T-cell (primary cell): Measurements from ENCODE around the gene WIPF1. TPM values are rescaled to one million over a fixed set of nuclear protein-coding genes. Genes with fewer than 3 reads are reported as not detected.

Experiments used
- ATAC-seq, 4 experiments: fragments of 200-7000 bp in 3 of 4; fragments of 150-1000 bp in 1 of 4; cut with Tn5 transposase; replicated peaks in 1 of 4; 1 replicate in 3 of 4; 2 replicates in 1 of 4; pipeline ENCODE4 v1.10.0; 2021; ENCODE audit warnings: moderate library complexity in 3 of 4, mild to moderate bottlenecking in 2 of 4, moderate number of reproducible peaks in 1 of 4
- CTCF ChIA-PET, 2 donors: fragments of 300-600 bp; sonication (Branson Sonifier 250); formaldehyde crosslinking; loops; one replicate each; lab custom pipeline; 2022; ENCODE audit warnings: antibody characterized with exemption in 2 of 2; lab: Charles Lee
- POLR2A ChIA-PET, 2 donors: fragments of 300-600 bp; sonication (Branson Sonifier 250); formaldehyde crosslinking; loops; one replicate each; lab custom pipeline; 2022; ENCODE audit warnings: antibody characterized with exemption in 2 of 2; lab: Charles Lee
- DNase-seq, 35 experiments: peaks; one replicate each; pipeline versions ENCODE4 v3.0.0 to v3.0.0-alpha.2; 2013 to 2023
- H3K27ac ChIP-seq: one replicate; pipeline ENCODE4 v1.5.1; 2013; ENCODE audit warnings: low read length
- H3K27me3 ChIP-seq, 2 experiments: replicated peaks in 1 of 2; 1 replicate in 1 of 2; 2 replicates in 1 of 2; pipeline versions ENCODE4 v1.6.1 to v1.7.0; 2013; ENCODE audit warnings: low read length in 1 of 2, mixed read lengths in 1 of 2; ENCODE audit not compliant: control insufficient read depth in 2 of 2, insufficient read depth in 2 of 2; ENCODE audit errors: extremely low read depth in 1 of 2
- H3K36me3 ChIP-seq, 2 donors: 1 replicate in 1 of 2; 2 replicates in 1 of 2; pipeline versions ENCODE4 v1.6.1 to v1.7.0; 2013; ENCODE audit warnings: low read length in 1 of 2; ENCODE audit not compliant: control insufficient read depth in 2 of 2, insufficient read depth in 1 of 2; ENCODE audit errors: extremely low read depth in 1 of 2
- H3K4me1 ChIP-seq, 2 experiments: 1 replicate in 1 of 2; 2 replicates in 1 of 2; pipeline versions ENCODE4 v1.6.1 to v1.7.0; 2013; ENCODE audit warnings: low read length in 2 of 2, mixed read lengths in 1 of 2; ENCODE audit not compliant: insufficient read depth in 2 of 2, control insufficient read depth in 1 of 2; ENCODE audit errors: extremely low read depth in 1 of 2
- H3K4me3 ChIP-seq, 2 donors: 1 replicate in 1 of 2; 2 replicates in 1 of 2; pipeline versions ENCODE4 v1.5.1 to v1.7.0; 2013; ENCODE audit warnings: mild to moderate bottlenecking in 2 of 2, low read length in 1 of 2, moderate library complexity in 1 of 2; ENCODE audit not compliant: control insufficient read depth in 1 of 2; ENCODE audit errors: extremely low read depth in 1 of 2
- H3K9me3 ChIP-seq: 2 replicates; pipeline ENCODE4 v1.7.0; 2013
- H3K27ac Mint-ChIP-seq, 2 donors: one replicate each; pipeline ENCODE4 v1.8.0; 2020 to 2021; ENCODE audit warnings: mild to moderate bottlenecking in 2 of 2, mixed read lengths in 2 of 2
- H3K27me3 Mint-ChIP-seq, 2 donors: one replicate each; pipeline ENCODE4 v1.8.0; 2021 to 2022; ENCODE audit warnings: mixed read lengths in 2 of 2
- H3K36me3 Mint-ChIP-seq: one replicate; pipeline ENCODE4 v1.8.0; 2021; ENCODE audit warnings: mixed read lengths
- H3K4me1 Mint-ChIP-seq, 3 donors: one replicate each; pipeline ENCODE4 v1.8.0; 2020 to 2022; ENCODE audit warnings: mixed read lengths in 3 of 3, mild to moderate bottlenecking in 1 of 3
- H3K4me3 Mint-ChIP-seq, 3 donors: one replicate each; pipeline ENCODE4 v1.8.0; 2020 to 2022; ENCODE audit warnings: mild to moderate bottlenecking in 3 of 3, mixed read lengths in 3 of 3, moderate library complexity in 3 of 3
- H3K9me3 Mint-ChIP-seq, 3 donors: one replicate each; pipeline ENCODE4 v1.8.0; 2020 to 2022; ENCODE audit warnings: mixed read lengths in 3 of 3
- WGBS: methylation state at CpG from one replicate; pipeline ENCODE4 v1.1.5; 2013; ENCODE audit warnings: missing lambda C conversion rate; ENCODE audit not compliant: insufficient coverage; 5-methylcytosine and 5-hydroxymethylcytosine counted together
- total RNA-seq, 35 experiments: library from RNA in 6 of 35; stranded (reverse) in 6 of 35; fragments of 120-200 nt in 1 of 35; gene quantifications; one replicate each; pipeline versions ENCODE4 v1.2.1 to v1.2.4 and lab custom pipeline; 2013 to 2026

Gene WIPF1
- total RNA-seq, 5 donors from 2014 or later (not counting 1 experiment from before 2014, with no cell fraction given): 349 to 412 (median 372) TPM

DNA sequence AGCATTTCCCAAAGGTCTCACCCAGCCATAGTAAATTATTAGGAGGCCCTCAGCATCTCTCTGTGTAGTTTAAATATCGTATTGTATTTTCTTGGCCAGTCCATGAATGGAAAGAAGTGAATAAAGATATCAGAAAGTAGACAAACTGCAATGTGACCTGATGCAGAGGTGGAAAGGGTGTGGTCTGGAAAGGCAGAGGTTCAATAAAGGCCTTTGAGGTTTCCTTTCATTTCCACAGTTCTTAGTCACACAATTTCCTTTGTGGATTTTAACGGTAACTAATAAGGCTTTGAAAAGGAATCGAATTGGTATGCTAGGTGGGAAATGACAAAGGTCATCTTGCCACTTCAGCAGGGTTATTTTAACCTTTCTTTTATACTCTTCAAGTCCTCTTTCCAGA, 20.1 kb upstream of the WIPF1 start:
- Histone ChIP-seq H3K27ac (peak overlapping the region; percentile 62), H3K4me1 (peaks cover 39 to 50% of the 10 kb centered on the region in 2 experiments), H3K36me3 (peaks cover 0 to 46% of the 10 kb centered on the region in 2 donors), H3K9me3 (no peaks in the 10 kb centered on the region), H3K4me3 (no peak overlapping the region), H3K27me3 (no peaks in the 10 kb centered on the region)
- ChIA-PET POLR2A (no interaction called here), CTCF (interaction anchor here in 1 of 2 donors (1.3 to 1.8 kb wide), 2 partner anchors 9 to 20 kb away, joined by 3 to 7 read pairs; partner anchors contain the start of gene WIPF1)
- H3K9me3 Mint-ChIP-seq: no peaks in the 10 kb centered on the region
- WGBS: 50% methylated on average over 1 of the region's 3 CpGs
- ATAC-seq (peak in 3 of 4 experiments; percentile 41 to 48 (median 44)), DNase-seq (no peak)
- H3K27ac Mint-ChIP-seq: peak overlapping the region; percentile 87 to 88
- H3K27me3 Mint-ChIP-seq: no peaks in the 10 kb centered on the region
- H3K36me3 Mint-ChIP-seq: peaks cover 35% of the 10 kb centered on the region
- H3K4me3 Mint-ChIP-seq: peak overlapping the region; percentile 35 to 62 (median 50)
- peaks cover 80 to 85% (median 83%) of the 10 kb centered on the region in 3 donors for H3K4me1 Mint-ChIP-seq

DNA sequence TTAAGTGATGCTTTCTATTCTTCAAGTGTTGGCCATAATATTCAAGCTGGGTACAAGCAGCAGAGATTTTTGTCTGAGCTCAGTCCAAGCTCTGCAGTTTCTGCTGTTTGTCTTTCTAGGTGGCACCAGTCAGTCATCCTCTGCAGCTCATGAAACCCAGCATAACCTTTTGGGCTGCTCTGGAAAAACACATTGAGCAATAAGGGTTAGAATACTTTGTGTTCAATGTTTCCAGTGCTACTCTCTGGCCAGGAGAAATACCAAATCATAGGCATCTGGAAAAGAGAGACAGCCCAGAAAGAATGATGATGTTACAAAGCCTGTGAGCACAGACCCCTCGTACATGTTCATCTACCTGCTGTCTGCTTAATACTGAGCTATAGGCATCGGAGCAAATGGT, 19.5 kb upstream of the WIPF1 start:
- ATAC-seq (no peak), DNase-seq (no peak)
- Mint-ChIP-seq H3K36me3 (peaks cover 35% of the 10 kb centered on the region), H3K4me3 (peak overlapping the region in 2 of 3 donors; percentile 50 to 62), H3K9me3 (no peaks in the 10 kb centered on the region), H3K4me1 (peaks cover 81 to 84% (median 82%) of the 10 kb centered on the region in 3 donors), H3K27me3 (no peaks in the 10 kb centered on the region), H3K27ac (peak overlapping the region; percentile 87 to 88)
- 100% methylated on average over 1 of the region's 2 CpGs for WGBS
- no peaks in the 10 kb centered on the region for H3K9me3 ChIP-seq
- H3K36me3 ChIP-seq: peaks cover 0 to 42% of the 10 kb centered on the region in 2 donors
- CTCF ChIA-PET: interaction anchor here in 1 of 2 donors (1.7 kb wide), 1 partner anchor 14 kb away, joined by 6 read pairs; no protein-coding TSS in a partner anchor
- H3K27me3 ChIP-seq: no peaks in the 10 kb centered on the region
- peaks cover 39 to 47% of the 10 kb centered on the region in 2 experiments for H3K4me1 ChIP-seq
- POLR2A ChIA-PET: interaction anchor here in 1 of 2 donors (0.6 to 0.7 kb wide), 2 partner anchors 10 to 154 kb away, joined by 3 read pairs; no protein-coding TSS in a partner anchor
- peak overlapping the region; percentile 62 for H3K27ac ChIP-seq
- no peak overlapping the region for H3K4me3 ChIP-seq

DNA sequence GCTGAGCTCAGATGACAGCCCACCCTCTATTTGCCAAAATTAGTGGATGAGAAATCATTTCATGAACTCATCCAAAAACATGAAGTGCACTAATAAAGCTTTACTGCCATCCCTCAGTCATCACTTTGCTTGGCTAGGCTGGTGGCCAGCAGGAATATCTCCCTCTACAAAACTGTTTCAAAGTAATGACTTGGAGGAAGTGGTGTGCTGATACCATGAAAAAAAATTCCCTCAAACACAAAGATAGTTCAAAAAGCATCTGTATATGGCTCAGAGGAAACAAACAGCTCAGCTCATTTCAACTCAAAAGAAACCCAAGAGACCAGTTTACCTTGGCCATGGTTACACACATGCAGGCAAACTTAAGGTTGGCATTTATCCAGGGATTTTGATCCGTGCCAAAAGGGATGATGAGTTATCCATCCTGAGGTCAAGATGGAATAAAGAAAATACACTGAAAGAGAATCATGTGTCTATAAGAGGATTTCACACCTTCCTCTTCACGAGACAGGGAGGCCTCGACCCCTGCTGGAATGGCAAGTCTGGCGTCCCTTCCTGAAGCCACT, 18.4 kb upstream of the WIPF1 start:
- Histone ChIP-seq H3K36me3 (peaks cover 0 to 34% of the 10 kb centered on the region in 2 donors), H3K4me3 (no peak overlapping the region), H3K4me1 (peaks cover 40 to 54% of the 10 kb centered on the region in 2 experiments), H3K27me3 (no peaks in the 10 kb centered on the region), H3K9me3 (no peaks in the 10 kb centered on the region), H3K27ac (peak overlapping the region; percentile 62)
- Mint-ChIP-seq H3K9me3 (no peaks in the 10 kb centered on the region), H3K4me1 (peaks cover 88 to 91% (median 88%) of the 10 kb centered on the region in 3 donors), H3K27me3 (no peaks in the 10 kb centered on the region), H3K4me3 (peak overlapping the region in 2 of 3 donors; percentile 29 to 49), H3K36me3 (peaks cover 33% of the 10 kb centered on the region), H3K27ac (peak overlapping the region; percentile 81 to 89)
- ChIA-PET CTCF (interaction anchor here (0.6 to 1.7 kb wide), 7 partner anchors 12 to 1704 kb away, joined by 3 to 9 read pairs (median 4); no protein-coding TSS in a partner anchor), POLR2A (interaction anchor here (0.6 to 1.5 kb wide), 3 partner anchors 9 to 21 kb away, joined by 3 to 12 read pairs (median 3); partner anchors contain the start of gene WIPF1 (in 1 of the 2))
- ATAC-seq: peak; percentile 59 to 85 (median 68)
- DNase-seq: peak in 1 of 35 experiments; percentile 44
- 0% methylated on average over 1 of the region's 4 CpGs for WGBS

DNA sequence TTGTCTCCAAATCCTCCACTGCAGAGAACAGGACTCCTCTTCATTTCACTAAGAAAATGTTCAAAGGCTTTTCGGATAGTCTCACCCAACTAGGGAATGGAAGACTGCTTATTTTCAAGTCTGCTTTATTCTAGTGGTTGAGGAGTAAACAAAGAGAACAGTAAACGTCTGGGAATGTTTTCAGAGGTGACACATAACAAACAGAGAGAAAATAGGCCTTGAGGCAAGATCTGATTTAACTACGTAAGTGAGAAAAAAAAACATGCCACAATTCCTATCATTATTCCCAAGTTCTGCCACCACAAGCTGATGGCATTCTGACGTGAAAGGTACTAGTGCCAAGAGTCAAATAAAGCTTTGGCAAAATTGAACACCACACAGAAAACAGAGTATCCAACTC, 16.7 kb upstream of the WIPF1 start:
- Histone ChIP-seq H3K9me3 (no peaks in the 10 kb centered on the region), H3K4me3 (no peak overlapping the region), H3K4me1 (peaks cover 41 to 54% of the 10 kb centered on the region in 2 experiments), H3K36me3 (peaks cover 3 to 26% of the 10 kb centered on the region in 2 donors), H3K27ac (no peak overlapping the region), H3K27me3 (no peaks in the 10 kb centered on the region)
- ChIA-PET POLR2A (interaction anchor here in 1 of 2 donors (0.6 kb wide), 1 partner anchor 385 kb away, joined by 4 read pairs; no protein-coding TSS in a partner anchor), CTCF (no interaction called here)
- Mint-ChIP-seq H3K4me3 (peak overlapping the region in 1 of 3 donors; percentile 10), H3K4me1 (peaks cover 92% of the 10 kb centered on the region in 3 donors), H3K27me3 (no peaks in the 10 kb centered on the region), H3K9me3 (no peaks in the 10 kb centered on the region), H3K36me3 (peaks cover 23% of the 10 kb centered on the region), H3K27ac (peak overlapping the region; percentile 81)
- DNase-seq: no peak
- no peak for ATAC-seq
- WGBS: no CpG with 5 or more reads among the region's 4 CpGs

DNA sequence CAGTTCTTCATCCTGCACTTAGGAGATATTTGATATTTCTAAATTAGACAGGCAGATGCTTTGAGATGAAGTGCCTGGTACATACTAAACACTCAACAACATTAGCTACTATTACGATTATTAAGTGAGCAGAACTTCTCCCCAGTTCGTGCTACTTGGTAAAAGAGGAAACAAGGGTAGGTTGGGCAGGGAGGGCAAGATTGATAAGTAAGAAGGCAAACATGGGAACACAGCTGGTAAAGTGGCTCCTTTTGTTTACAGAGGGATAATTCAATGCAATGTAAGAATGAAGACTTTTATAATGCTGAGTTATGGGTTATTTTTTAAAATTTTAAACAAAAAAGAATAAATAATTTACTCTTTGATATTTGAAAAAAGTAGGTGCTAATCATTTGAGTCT, 15.9 kb upstream of the WIPF1 start:
- Histone ChIP-seq H3K27me3 (no peaks in the 10 kb centered on the region), H3K9me3 (no peaks in the 10 kb centered on the region), H3K27ac (peak overlapping the region; percentile 20), H3K4me1 (peaks cover 45 to 52% of the 10 kb centered on the region in 2 experiments), H3K4me3 (no peak overlapping the region), H3K36me3 (peaks cover 3 to 26% of the 10 kb centered on the region in 2 donors)
- Mint-ChIP-seq H3K27ac (peak overlapping the region; percentile 65 to 81), H3K4me3 (no peak overlapping the region), H3K36me3 (peaks cover 23% of the 10 kb centered on the region), H3K9me3 (no peaks in the 10 kb centered on the region), H3K4me1 (peaks cover 92 to 94% (median 93%) of the 10 kb centered on the region in 3 donors), H3K27me3 (no peaks in the 10 kb centered on the region)
- CTCF ChIA-PET: interaction anchor here in 1 of 2 donors (1.0 to 1.2 kb wide), 3 partner anchors 16 to 74 kb away, joined by 3 to 6 read pairs (median 4); partner anchors contain the start of gene WIPF1
- DNase-seq (no peak), ATAC-seq (no peak)
- WGBS: no CpG with 5 or more reads among the region's 2 CpGs
- POLR2A ChIA-PET: interaction anchor here in 1 of 2 donors (0.6 to 1.4 kb wide), 4 partner anchors 10 to 385 kb away, joined by 3 to 4 read pairs (median 3); no protein-coding TSS in a partner anchor

DNA sequence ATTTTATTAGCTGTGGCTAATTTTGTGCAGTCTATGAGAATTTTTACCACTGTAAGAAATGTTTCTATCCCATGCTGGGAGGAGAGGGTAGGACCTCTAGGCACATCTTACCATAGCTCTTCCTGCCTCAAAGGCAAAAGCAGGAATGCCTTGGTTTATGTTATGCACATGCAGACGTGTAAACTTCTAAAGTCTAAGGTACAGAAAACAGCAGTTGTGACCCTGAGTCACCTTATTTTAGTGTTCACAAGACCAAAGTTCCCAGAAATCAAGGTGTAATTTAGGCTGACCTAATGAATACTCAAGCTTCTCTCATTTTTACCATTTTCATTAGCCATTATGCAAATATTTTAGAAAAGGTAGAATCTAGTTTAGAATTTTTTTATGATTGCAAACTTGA, 15.4 kb upstream of the WIPF1 start:
- no peaks in the 10 kb centered on the region for H3K27me3 ChIP-seq
- WGBS: no CpG with 5 or more reads among the region's 1 CpG
- no peaks in the 10 kb centered on the region for H3K27me3 Mint-ChIP-seq
- H3K4me3 Mint-ChIP-seq: no peak overlapping the region
- peaks cover 3 to 26% of the 10 kb centered on the region in 2 donors for H3K36me3 ChIP-seq
- H3K4me1 Mint-ChIP-seq: peaks cover 93 to 94% (median 93%) of the 10 kb centered on the region in 3 donors
- peak overlapping the region; percentile 20 for H3K27ac ChIP-seq
- H3K36me3 Mint-ChIP-seq: peaks cover 22% of the 10 kb centered on the region
- no peaks in the 10 kb centered on the region for H3K9me3 Mint-ChIP-seq
- H3K4me3 ChIP-seq: no peak overlapping the region
- no peak for ATAC-seq
- peaks cover 47 to 52% of the 10 kb centered on the region in 2 experiments for H3K4me1 ChIP-seq
- ChIA-PET POLR2A (interaction anchor here in 1 of 2 donors (0.6 to 1.4 kb wide), 5 partner anchors 10 to 18 kb away, joined by 3 read pairs; no protein-coding TSS in a partner anchor), CTCF (interaction anchor here (1.0 to 1.2 kb wide), 4 partner anchors 15 to 75 kb away, joined by 3 to 6 read pairs (median 4); partner anchors contain the start of gene WIPF1 (in 1 of the 2))
- H3K9me3 ChIP-seq: no peaks in the 10 kb centered on the region
- no peak for DNase-seq
- H3K27ac Mint-ChIP-seq: peak overlapping the region; percentile 74 to 81
